ENCODE data around the gene MAP2K3.

- TF ChIP-seq, protein P1, sequence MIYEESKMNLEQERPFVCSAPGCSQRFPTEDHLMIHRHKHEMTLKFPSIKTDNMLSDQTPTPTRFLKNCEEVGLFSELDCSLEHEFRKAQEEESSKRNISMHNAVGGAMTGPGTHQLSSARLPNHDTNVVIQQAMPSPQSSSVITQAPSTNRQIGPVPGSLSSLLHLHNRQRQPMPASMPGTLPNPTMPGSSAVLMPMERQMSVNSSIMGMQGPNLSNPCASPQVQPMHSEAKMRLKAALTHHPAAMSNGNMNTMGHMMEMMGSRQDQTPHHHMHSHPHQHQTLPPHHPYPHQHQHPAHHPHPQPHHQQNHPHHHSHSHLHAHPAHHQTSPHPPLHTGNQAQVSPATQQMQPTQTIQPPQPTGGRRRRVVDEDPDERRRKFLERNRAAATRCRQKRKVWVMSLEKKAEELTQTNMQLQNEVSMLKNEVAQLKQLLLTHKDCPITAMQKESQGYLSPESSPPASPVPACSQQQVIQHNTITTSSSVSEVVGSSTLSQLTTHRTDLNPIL (CRISPR knock-in tag; IDR thresholded peaks at IDR 0.05; ENCODE audit: low read depth): no peak
- TF ChIP-seq GLIS3 (CRISPR knock-in tag; IDR thresholded peaks at IDR 0.05): no peak
These were observed 7.4 kb downstream of the MAP2K3 start for GRCh38 chr17:21291862-21292261.
